Inflammatory macrophage treated with lipopolysaccharide for 1 hour (primary cell): ENCODE measurements around the gene RHOC.

Experiments
- DNase-seq, 2 donors: peaks; one replicate each; pipeline ENCODE4 v3.0.0-alpha.2; 2020 to 2022

Gene RHOC

DNA sequence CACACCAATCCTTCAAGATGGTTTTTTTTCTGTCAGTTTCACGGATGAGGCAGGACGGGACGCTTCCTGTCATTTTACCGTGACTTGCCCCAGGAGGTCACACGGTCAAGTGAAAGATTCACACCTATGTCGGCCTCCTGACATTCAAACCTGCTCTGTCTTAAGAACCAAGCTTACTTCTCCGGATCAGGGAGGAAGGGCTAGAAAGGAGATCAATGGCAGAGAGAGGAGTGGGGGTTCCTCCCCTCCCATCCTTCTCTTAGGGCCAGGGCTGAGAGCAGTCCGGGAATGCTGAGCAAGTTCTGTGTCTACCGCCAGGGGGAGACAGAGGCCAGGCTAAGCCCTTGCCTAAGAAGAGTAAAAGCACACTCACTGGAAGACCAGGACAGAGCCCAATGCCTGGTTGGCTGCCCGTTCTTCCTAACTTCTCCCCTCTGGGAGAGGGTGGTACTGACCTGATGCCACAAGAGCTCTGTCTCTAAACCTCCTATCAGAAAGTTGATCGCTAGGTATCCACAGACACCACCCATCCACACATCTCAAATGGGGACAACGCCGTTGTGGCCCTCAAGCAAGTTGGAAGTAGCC, 9.3 kb upstream of the RHOC start:
- DNase-seq = peak; percentile 72 to 96

DNA sequence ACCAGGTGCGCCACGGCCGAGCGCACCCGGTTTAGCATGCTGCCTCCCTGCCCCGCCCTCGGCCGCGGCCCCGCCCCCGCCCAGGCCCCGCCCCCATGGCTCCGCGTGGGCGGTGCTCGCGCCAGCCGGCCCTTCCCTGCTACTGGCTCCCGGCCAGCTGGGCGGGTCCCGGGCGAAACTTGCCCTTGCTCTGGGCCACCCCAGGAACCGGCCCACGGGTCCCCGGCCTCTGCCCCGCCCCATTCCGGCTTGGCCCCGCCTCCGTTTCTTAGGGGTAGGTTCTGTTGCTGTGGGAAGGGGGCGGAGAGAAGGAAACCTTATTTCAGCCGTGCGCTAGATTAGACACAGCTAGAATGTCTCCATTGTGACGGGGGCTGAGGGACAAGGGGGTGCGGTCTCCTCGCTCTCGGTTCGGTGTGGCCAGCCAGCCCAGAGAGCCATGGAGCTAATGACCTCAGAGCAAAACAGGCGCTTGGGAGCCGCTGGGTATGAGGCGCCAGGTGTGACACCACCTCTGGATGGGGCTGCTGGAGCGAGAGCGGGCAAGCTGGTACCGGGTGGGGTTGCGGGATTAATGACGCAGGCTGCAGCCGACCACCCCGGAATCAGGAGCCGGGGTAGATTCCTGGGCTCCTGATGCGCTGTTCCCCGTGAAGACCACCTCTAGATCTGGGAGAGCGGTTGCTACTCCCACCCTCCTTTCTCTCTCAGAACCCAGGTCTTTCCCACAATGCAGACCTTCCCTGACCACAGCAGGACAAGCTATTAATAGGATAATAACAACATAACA, 8.5 kb upstream of the RHOC start, which contains the start of gene PPM1J:
TSS of gene PPM1J (minus strand) at position 69 of the 790 bp plus-strand sequence. CDS start at position 38, 31 bp downstream.
- DNase-seq = peak; percentile 95 to 100

DNA sequence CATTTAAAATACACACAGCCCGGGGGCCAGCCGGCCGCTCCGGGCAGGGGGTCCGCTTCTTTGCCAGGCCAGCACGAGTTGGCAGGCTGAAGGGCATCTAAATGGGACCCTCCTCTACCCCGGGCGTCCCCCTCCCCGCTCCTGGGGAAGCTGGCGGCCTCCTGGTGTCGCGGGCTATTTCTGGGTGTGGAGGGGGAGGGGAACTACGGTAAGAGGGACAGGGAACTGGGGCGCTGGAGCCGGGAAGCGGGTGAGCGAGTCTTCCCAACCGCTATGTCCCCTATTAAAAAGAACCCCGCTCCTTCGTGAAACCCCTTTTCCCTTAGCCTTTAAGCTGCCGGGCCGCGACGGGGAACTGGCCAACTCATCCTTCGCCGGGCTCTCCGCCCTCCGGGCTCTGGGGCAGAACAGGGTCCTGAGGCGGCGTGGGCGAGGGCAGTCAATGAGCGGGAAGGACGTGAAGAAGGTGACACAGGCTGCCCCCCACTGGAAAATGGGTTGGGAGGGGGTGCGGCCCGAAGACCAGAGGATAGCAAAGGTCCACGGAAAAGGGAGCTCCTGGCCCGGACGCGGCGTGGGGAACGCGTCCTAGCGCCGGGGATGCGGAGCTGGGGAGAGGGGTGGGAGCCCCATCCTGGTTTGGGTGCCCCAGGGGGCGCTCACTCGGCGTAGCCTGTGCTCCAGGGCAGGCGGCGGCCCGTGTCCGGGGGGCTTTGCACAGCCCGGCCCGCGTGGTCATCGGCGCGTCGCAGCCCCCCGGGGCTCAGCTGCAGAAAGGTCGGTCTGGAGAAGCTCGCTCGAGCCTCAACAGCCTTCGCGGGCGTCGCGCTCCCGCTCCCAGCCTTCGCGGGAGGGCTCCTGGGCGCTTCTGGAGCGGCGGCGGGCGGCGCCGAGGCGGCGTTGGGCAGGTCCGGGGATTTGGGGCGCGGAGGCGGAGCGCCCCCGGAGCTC, 7.7 kb upstream of the RHOC start:
- DNase-seq = no peak

DNA sequence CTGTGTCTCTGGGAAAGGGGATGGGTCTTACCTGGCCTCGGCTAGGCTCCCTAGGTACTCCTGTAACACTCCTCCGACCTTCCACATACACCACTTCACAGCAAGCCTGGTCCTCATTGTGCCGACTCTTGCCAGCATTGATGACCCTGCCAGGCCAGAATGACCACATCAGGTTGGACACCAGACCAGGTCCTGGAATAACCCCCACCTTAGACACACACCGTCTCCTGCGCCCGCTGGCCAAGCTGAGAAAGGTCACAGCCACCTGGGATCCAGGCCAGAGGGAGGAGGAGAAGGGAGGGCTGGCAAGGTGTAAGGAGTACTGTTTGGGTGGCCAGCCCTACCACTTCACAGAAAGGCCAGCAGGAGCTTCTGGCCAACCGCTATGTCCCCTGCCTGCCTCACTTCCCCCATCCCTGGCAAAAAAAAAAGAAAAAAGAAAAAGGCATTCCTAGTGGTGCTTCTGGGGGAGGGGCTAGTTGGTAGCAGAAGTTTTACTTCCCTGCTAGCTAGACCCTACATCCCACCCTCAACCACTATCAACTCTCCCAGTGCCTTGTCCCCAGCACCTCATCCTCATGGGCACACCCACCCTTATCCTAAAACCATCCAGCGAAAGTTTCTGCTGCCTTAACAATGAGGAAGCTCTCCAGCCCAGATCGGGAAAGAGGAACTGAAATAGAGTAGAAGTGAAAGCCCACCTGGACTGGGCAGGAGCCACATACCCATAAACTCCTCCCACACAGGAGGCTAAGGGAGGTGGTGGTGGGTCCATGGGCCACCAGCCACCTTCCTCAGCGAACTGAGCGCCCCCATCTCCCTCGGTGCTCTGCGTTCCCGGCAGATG, 6.8 kb upstream of the RHOC start:
- DNase-seq = peak; percentile 54 to 63

DNA sequence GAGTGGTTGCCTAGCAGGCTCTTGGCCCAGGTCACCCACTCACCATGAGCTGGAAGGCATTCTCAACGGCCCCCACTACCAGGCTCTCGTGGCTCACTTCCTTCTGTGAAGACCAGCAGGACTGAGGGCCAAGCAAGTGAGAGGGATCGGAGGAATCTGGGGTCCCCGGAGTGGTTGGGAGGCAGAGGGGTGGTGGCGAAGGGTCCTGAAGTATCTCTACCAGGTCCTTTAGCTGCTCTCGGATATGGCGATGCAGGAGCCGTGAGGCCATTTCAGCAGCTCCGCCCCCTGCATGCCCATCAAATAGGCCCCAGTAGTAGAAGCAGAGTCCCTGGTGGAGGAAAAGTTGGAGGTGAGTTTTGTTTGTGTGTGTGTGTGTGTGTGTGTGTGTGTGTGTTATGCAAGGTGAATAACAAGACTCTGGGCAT, 5.8 kb upstream of the RHOC start:
- DNase-seq = no peak

DNA sequence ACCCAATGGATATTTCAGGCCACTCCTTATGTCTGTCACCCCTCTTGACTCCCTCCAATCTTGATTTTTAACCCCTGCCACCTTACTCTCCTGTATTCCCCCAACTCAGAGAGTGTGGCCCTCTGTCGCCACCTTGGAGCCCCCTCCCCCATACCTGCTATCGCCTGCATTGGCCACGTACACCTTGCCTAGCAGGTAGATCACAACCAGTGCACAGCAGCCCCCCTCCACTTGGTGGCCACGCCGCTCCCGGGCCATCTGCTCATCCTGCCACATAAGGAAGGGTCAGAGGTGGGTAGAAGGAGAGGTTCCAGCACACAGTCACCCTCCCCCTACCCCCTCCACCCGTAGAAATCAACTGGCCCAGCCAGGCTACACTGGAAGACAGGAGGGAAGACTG, 5.3 kb upstream of the RHOC start:
- no peak for DNase-seq

DNA sequence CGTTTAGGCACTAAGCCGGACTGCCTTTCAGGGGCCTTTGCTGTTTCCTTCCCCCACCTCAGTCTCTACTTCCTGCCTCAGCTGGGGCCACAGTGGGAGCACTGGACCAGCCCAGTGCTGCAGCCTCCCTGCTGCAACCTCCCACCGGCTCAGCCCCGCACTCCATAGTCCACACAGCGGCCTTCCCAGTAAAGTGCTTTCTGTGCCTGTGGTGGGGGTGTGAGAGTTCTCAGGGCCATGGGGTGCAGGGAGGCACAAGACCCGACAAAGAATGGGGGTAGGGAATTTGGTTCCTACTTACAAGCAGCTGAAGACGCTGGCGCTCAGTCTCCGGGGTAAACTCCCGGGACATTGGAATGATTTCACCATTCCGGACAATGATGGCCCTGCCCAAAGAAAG, 4.7 kb upstream of the RHOC start:
- no peak for DNase-seq

DNA sequence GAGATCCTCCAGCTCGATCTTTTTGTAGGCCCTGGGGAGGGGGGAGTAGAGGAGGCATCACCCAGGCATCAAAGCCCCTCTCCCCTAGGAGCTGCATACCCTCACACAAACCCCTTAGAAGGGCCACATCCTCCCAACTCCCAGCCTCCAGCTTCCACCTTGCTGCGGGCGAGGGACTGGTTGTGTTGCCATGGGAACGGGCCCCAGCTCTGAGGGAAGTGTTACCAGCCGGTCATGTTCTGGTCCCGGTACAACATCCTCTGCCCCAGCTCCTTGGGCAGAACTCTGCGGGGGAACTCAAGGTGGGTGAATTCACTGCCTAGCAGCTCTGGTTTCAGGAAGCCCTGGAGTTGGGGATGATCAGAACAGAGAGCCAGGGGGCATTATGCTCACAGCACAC, 4.1 kb upstream of the RHOC start:
- no peak for DNase-seq

DNA sequence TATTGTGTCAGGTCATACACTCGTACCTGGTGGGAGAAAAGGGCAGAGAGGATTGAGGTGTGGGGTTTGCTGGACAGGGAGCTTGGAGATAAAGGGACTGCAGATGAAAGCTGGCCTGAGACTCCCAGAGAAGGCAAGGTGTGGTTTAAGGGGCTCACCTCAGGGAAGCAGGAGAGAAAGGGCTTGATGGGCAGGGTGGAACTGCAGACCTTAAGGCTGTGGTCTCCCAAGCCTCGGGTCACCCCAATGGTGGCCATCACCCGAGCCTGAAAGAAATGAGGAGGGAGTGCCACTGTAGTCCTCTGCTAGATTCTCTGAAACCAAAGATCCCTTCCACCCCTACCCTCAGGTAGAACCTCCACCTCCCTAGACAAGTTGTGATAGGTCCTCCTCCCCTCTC, 3.7 kb upstream of the RHOC start:
- DNase-seq = no peak

DNA sequence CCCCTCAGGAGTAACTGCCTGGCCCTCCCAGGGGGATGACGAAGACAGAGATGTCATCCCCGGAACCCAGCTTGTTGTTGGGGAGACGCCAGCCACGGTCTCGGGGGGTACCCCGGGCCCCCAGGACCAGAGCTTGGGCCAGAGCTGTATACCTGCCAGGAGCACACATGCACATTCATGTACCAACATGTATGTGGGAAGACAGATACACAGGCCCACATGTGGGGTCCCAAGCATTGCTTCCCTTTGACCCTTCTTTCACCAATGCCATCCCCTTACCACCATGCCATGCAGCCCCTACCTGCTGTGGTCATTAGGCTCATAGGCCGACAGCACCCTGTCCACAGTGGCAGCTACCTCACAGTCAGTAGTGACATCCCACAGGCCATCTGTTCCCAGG, 3.2 kb upstream of the RHOC start:
- DNase-seq = no peak

DNA sequence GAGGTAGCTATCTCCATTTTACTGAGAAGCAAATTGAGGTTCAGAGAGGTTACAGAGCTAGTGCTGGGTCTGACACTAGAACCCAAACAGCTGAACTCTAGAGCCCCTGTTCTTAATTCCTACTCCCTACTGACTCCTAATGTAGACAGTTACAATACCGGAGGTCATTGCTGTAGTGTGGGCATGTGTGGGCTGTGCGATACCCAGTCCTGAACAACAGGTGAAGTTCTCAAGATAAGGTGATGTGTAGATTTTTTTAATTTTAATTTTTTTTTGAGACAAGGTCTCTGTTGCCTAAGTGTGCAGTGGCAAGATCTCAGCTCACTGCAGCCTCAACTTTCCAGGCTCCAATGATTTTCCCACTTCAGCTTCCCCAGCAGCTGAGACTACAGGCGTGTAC, 1.6 kb upstream of the RHOC start:
- DNase-seq = no peak

DNA sequence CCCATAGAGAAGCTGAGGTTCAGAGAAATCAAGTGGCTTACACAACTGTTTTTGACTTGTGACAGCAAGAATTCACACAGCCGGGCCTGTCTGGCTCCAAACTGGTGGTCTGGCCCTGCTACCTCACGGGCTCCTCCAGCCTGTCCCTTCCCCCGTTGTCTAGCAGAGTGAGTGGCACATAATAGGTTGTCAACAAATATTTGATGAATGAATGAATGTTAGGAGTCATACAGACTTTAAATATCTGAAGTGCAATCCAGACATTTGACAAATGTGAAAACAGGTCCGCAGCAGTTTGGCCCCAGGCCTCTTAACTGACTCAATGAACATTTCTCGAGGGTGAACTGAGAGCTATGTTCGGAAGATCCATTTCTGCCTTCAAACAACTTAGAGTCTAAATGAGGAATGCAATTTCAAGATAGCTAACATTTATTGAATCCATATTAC, 1.1 kb upstream of the RHOC start:
- DNase-seq = no peak

DNA sequence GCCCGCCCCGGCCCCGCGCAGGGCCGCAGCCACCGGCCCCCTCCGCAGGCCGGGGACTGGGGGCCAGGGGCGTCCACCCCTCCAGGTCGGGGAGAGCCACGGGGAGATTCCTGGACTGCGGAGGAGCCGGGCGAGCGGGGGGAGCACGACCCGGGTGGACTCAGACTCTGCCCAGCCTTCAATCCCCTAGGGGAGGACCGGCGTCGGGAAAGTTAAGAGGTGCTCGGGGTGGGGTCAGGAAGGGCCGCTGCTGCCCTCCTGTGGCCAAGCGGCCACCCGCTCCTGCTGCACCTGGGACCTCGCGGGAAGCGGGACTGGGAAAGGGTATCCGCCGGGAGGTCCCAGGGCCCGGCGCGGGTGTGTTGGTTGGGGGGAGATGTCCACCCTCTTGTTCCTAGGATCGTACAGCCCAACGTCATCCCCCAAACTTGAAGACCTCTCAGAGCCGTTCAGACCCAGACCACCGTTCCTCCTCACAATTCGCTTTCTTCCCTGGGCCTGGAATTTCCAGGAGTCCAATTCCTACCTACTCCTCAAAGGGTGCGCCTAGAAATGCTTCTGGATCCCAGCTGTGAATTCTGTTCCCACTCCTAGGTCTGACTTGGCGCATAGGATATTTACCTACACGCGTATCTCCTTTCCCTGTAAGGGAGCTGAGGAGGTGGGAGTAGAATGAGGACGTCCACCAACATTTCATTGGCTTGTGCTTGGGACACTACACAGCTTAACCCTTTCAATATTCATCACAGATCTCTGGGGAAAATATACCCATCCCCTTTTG, 484 bp upstream of the RHOC start:
- peak; percentile 79 to 80 for DNase-seq

DNA sequence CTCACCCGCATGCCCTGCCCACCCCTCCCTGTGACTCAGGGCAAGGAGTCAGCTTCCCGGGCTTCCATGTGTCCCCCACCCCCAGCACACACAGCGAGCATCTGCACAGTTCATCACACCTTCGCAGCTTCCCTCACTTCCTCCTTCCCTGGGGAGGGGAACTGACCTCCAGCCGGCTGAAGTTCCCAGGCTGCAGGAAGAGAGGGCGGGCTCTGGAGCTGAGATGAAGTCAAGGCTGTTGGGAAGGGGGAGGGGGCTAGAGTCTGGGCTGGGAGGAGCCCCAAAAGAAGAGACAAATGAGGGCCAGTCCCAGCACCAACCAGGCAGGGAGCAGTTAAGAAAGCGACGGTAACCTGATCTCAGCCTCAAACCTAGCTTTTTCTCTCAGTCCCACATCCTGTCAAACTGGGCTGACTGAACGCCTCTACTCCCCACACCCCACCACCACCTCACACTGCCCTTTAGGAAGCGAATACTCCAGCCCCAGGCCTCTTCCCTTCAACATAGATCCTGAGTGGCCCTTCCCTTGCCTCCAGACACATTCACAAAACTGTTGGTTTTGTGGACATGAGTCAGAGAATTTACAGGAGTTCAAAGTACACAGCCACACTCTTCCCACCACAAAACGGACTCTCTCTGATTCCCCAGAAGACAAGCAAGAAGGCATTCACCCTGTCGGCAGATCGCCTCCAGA, 1.8 kb downstream of the RHOC start:
- DNase-seq = peak; percentile 75 to 99

DNA sequence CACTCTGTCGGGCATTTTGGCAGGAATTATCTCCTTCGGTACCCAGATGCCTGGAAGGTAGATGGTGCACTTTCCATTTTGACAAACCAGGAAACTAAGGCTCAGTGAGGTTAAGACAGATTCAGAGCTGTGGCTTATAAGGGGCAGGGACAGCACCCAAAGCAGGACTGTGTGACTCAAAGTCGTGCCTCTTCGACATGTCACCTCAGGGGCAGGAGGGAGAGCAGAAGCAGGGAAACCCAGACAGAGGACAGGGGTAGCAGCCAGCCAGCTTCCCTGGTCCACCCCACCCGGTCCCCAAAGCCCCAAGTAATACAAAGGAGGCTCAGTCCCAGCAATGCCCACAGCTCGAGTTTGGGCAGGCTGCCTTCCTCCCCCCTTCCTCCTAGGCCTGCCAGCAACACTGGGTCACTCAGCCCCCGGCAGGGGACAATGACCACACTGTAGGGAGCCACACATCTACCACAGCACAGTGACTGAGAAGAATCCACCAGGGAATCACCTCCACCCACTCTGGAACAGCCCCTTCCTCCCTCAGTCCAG, 2.5 kb downstream of the RHOC start:
- no peak for DNase-seq

DNA sequence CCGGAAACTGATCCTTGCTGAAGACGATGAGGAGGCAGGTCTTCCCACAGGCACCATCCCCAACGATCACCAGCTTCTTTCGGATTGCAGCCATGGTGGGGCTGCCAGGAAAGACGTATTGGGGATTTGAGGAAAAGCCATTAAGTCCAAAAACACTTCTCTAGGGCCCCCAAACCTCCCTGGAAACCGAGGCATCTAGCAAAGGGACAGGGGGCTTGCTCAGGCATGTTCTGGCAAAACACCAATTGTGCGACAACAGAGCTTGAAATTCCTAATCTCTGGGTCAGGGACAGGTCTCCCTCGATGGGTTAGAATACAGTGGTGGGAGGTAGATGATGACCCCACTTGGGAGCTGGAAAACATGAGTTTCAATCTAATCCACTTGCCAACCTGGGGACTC, 3.2 kb downstream of the RHOC start:
- no peak for DNase-seq

DNA sequence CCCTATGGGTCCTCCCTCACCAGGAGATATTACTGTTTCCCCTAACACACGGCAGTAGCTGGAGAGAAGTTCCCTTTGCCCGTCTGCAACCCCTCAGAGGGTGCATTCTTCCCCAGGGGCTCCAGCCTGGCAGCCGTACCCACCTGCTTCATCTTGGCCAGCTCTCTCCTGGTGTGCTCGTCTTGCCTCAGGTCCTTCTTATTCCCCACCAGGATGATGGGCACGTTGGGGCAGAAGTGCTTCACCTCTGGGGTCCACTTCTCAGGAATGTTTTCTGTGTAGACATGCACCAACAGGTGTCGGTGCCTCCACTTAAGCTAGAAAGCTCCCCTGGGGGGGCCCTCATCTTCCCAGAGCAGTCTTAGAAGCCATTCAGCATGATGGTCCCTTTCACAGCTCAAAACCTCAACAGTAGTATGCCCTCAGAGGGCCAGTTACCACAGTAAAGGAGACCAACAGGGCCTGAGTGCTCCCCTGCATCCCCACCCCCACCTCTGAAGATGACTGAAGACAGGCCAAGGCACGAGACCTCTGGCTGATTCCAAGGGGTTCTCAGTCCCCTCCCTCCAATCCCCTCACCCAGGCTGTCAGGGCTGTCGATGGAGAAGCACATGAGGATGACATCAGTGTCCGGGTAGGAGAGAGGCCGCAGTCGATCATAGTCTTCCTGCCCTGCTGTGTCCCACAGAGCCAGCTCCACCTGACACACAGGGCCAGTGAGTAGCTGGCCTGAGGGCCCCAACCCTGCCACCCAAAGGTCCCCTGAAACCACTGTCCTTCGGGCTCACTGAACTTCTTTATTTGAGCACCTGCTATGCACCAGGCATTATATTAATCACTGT, 4.3 kb downstream of the RHOC start:
- no peak for DNase-seq

DNA sequence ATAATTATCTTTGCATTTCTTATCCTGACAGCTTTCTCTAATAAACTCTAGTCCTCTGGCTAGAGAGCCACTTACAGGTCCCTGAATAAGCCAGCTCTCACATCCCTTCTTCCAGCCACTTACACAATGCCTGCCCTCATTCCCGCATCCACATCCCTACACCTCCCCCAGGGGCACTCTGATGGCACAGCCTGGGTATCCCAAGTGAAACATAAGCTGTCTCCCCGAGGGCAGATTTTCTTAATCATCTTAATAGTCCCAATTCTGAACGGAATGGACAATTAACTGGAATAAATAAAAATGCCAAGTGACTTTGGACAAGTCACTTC, 4.9 kb downstream of the RHOC start:
- no peak for DNase-seq

DNA sequence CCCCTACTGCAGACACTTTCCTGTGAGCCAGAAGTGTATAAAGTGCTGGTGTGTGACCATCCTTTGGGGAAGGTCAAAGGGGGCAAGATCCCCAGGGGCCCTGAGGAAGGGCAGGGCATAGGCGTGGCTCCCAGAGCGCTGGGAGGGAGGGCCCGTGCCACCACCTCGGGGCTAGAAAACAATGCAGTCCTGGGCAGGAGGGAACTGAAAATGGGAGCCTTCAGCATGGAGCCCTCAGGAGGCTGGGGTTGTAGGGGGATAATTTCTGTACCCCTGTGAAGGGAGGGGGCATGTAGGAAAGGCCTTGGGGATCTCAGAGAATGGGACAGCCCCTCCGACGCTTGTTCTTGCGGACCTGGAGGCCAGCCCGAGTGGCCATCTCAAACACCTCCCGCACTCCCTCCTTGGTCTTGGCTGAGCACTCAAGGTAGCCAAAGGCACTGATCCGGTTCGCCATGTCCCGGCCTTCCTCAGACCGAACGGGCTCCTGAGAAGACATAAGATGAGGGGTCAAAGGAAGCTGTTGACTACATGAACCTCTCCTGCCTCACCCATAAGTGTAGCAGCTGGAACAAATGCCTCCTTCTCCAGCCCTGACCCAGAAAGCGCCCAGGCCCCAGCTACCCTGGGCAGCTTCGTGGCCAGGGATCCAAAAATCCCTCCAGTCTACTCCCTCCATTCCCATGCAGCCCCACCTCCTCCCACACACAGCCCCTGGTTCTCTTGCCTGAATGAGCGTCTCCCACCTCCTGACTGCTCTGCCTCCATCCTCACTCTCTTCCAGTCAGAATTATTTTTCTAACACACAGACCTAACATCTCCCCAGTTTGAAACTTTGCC, 5.5 kb downstream of the RHOC start:
- DNase-seq = no peak
